Hepatocyte (in vitro differentiated cells): ENCODE results near the gene SCRG1. TPM values are rescaled to one million over a fixed set of nuclear protein-coding genes. Genes with fewer than 3 reads are reported as not detected.

Experiments
- DNase-seq: peaks from one replicate; pipeline ENCODE4 v3.0.0-alpha.2; 2016; ENCODE audit warnings: low spot score
- H2AFZ ChIP-seq: fragments of 200-600 bp; sonication (generic); 2 replicates; pipeline ENCODE4 v1.6.0; 2016; ENCODE audit warnings: antibody characterized with exemption, mild to moderate bottlenecking
- H3K27ac ChIP-seq: fragments of 200-600 bp; sonication (generic); 2 replicates; pipeline ENCODE4 v1.5.1; 2016; ENCODE audit warnings: mild to moderate bottlenecking
- H3K27me3 ChIP-seq: fragments of 200-600 bp; sonication (generic); 2 replicates; pipeline ENCODE4 v1.6.1; 2016
- H3K36me3 ChIP-seq: fragments of 200-600 bp; sonication (generic); replicated peaks from 2 replicates; pipeline ENCODE4 v1.5.1; 2016; ENCODE audit warnings: low read depth; ENCODE audit not compliant: insufficient read depth
- H3K4me1 ChIP-seq: fragments of 200-600 bp; sonication (generic); 2 replicates; pipeline ENCODE4 v1.5.1; 2016; ENCODE audit warnings: mild to moderate bottlenecking, moderate library complexity; ENCODE audit not compliant: insufficient read depth
- H3K4me2 ChIP-seq: fragments of 200-600 bp; sonication (generic); 2 replicates; pipeline ENCODE4 v1.6.0; 2016
- H3K4me3 ChIP-seq: fragments of 200-600 bp; sonication (generic); 2 replicates; pipeline ENCODE4 v1.5.1; 2016; ENCODE audit warnings: mild to moderate bottlenecking
- H3K79me2 ChIP-seq: fragments of 200-600 bp; sonication (generic); 2 replicates; pipeline ENCODE4 v1.6.0; 2017; ENCODE audit warnings: mild to moderate bottlenecking
- H3K9me2 ChIP-seq: fragments of 200-600 bp; sonication (generic); replicated peaks from 2 replicates; pipeline ENCODE4 v1.6.0; 2017; ENCODE audit warnings: mild to moderate bottlenecking; ENCODE audit not compliant: insufficient read depth
- H3K9me3 ChIP-seq: fragments of 200-600 bp; sonication (generic); 2 replicates; pipeline ENCODE4 v1.5.1; 2016; ENCODE audit warnings: low read depth, mild to moderate bottlenecking
- H4K20me1 ChIP-seq: fragments of 200-600 bp; sonication (generic); 2 replicates; pipeline ENCODE4 v1.6.0; 2016; ENCODE audit warnings: mild to moderate bottlenecking; ENCODE audit not compliant: insufficient read depth, poor library complexity, severe bottlenecking
- EZH2 ChIP-seq: fragments of 200-600 bp; sonication (generic); IDR thresholded peaks from 2 replicates; pipeline ENCODE4 v1.6.1; 2016; ENCODE audit warnings: antibody characterized with exemption, mild to moderate bottlenecking, borderline replicate concordance
- EZH2phosphoT487 ChIP-seq: fragments of 200-600 bp; sonication (generic); IDR thresholded peaks from one replicate; pipeline ENCODE4 v1.6.1; 2018; ENCODE audit warnings: antibody characterized with exemption, mild to moderate bottlenecking, low read depth, moderate library complexity; ENCODE audit not compliant: unreplicated experiment, severe bottlenecking
- WGBS: methylation state at CpG from one replicate; pipeline ENCODE4 v1.1.6; 2016; ENCODE audit warnings: low lambda C conversion rate; ENCODE audit errors: missing lambda C conversion rate; 5-methylcytosine and 5-hydroxymethylcytosine counted together
- polyA plus RNA-seq: library from polyadenylated mRNA; unstranded; fragments of >200 nt; fragmentation: Nextera tagmentation; extraction: Ambion mirVana; gene quantifications from 2 replicates; pipeline ENCODE4 v1.2.1, GENCODE V29; 2016
- total RNA-seq: library from RNA; depleted of rRNA; stranded (reverse); fragments of >200 nt; gene quantifications from 2 replicates; pipeline ENCODE4 v1.2.3, GENCODE V29; 2014
- TF ChIP-seq, protein P1 (sequence below): fragments of 200-600 bp; sonication (generic); IDR thresholded peaks from 2 replicates; pipeline ENCODE4 v1.5.1; 2016; ENCODE audit warnings: antibody characterized with exemption, mild to moderate bottlenecking; ENCODE audit not compliant: poor library complexity

SCRG1 gene
- total and polyA plus RNA-seq, 2 experiments from 2014 or later, result 2.1 to 5.1 TPM

DNA sequence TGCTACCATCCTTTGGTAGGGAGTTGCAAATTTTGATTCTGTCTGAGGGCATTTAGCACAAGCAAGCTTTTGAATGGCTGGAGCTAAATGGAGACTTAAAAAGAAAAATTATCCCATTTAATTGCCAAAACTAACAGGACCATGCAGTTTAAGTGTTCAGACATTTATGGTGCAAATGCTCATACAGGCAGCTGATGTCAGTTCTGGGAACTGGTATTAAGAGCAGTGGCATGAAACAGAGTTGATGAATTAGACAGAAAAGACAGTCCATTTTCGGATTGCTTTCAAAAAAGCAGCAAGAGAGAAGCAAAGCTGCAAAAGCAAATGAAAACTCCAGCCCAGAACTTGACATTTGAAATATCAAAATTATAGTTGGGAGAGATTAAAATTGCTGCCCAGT, 1.3 kb downstream of the SCRG1 start:
- DNase-seq, result no peak
- H3K4me3 ChIP-seq, result no peak overlapping the region
- no peak overlapping the region for H3K4me2 ChIP-seq
- no peaks in the 10 kb centered on the region for H4K20me1 ChIP-seq
- no peaks in the 10 kb centered on the region for H3K79me2 ChIP-seq
- H3K36me3 ChIP-seq, result no peaks in the 10 kb centered on the region
- H3K9me3 ChIP-seq, result no peaks in the 10 kb centered on the region
- no peak overlapping the region for H2AFZ ChIP-seq
- no peak overlapping the region for H3K27ac ChIP-seq
- H3K27me3 ChIP-seq, result no peaks in the 10 kb centered on the region
- H3K4me1 ChIP-seq, result no peaks in the 10 kb centered on the region
- H3K9me2 ChIP-seq, result no peaks in the 10 kb centered on the region
- WGBS, result 70% methylated on average over 1 of the region's 1 CpG
- TF ChIP-seq EZH2phosphoT487 (no peak), EZH2 (no peak)
- TF ChIP-seq, protein P1, sequence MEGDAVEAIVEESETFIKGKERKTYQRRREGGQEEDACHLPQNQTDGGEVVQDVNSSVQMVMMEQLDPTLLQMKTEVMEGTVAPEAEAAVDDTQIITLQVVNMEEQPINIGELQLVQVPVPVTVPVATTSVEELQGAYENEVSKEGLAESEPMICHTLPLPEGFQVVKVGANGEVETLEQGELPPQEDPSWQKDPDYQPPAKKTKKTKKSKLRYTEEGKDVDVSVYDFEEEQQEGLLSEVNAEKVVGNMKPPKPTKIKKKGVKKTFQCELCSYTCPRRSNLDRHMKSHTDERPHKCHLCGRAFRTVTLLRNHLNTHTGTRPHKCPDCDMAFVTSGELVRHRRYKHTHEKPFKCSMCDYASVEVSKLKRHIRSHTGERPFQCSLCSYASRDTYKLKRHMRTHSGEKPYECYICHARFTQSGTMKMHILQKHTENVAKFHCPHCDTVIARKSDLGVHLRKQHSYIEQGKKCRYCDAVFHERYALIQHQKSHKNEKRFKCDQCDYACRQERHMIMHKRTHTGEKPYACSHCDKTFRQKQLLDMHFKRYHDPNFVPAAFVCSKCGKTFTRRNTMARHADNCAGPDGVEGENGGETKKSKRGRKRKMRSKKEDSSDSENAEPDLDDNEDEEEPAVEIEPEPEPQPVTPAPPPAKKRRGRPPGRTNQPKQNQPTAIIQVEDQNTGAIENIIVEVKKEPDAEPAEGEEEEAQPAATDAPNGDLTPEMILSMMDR, result no peak

DNA sequence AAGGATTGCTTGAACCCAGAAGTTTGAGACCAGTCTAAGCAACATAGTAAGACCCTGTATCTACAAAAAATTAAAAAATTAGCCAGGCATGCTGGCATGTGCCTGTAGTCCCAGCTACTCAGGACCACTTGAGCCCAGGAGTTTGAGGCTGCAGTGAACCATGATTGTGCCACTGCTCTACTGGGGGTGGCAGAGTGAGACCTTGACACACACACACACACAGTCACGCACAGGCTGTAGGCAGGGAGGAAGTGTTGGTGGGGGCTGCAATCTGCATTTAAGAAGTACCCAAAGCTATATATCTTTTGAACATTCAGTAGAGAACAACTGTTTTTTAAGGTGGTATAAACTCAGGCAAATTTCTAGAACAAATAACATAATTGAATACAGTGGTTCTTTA, 7.2 kb downstream of the SCRG1 start:
- 96% methylated on average over 1 of the region's 1 CpG for WGBS

DNA sequence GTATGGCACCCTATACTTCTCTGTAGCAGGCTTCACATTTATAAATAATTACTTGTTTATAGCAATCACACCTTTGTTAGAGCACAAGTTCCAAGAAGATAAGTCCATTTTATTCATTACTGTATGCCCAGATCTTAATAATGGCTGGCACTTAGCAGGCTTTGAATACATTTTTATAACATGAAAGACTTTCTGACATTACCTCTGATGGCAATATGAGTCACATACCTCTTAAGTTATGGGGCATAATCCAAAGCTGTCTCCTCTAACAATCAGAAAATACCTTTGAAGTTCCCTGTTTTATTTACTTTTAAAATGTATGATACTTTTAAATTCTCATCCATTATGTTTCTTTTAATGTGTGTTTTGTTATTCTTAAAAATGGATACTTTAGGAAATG, 12.2 kb downstream of the SCRG1 start:
- no peaks in the 10 kb centered on the region for H3K4me1 ChIP-seq
- no peak for DNase-seq
- H3K27ac ChIP-seq, result no peak overlapping the region
- no peak overlapping the region for H3K4me3 ChIP-seq
- TF ChIP-seq, protein P1, result no peak
- TF ChIP-seq EZH2phosphoT487, result no peak
- no peak for TF ChIP-seq EZH2
- no peaks in the 10 kb centered on the region for H3K79me2 ChIP-seq
- H4K20me1 ChIP-seq, result no peaks in the 10 kb centered on the region
- no peaks in the 10 kb centered on the region for H3K36me3 ChIP-seq
- no peak overlapping the region for H3K4me2 ChIP-seq
- H2AFZ ChIP-seq, result no peak overlapping the region
- H3K9me2 ChIP-seq, result no peaks in the 10 kb centered on the region
- H3K9me3 ChIP-seq, result no peaks in the 10 kb centered on the region
- H3K27me3 ChIP-seq, result no peaks in the 10 kb centered on the region

More for the DNA sequence above, 7.2 kb downstream of the SCRG1 start:
- Histone ChIP-seq H3K36me3 (no peaks in the 10 kb centered on the region), H3K4me3 (no peak overlapping the region), H3K79me2 (no peaks in the 10 kb centered on the region), H3K4me2 (no peak overlapping the region), H3K9me3 (no peaks in the 10 kb centered on the region), H3K9me2 (no peaks in the 10 kb centered on the region), H4K20me1 (no peaks in the 10 kb centered on the region), H3K27ac (no peak overlapping the region), H3K27me3 (no peaks in the 10 kb centered on the region), H3K4me1 (no peaks in the 10 kb centered on the region), H2AFZ (no peak overlapping the region)
- TF ChIP-seq EZH2, result no peak
- TF ChIP-seq EZH2phosphoT487, result no peak
- TF ChIP-seq, protein P1, result no peak
- DNase-seq, result no peak

DNA sequence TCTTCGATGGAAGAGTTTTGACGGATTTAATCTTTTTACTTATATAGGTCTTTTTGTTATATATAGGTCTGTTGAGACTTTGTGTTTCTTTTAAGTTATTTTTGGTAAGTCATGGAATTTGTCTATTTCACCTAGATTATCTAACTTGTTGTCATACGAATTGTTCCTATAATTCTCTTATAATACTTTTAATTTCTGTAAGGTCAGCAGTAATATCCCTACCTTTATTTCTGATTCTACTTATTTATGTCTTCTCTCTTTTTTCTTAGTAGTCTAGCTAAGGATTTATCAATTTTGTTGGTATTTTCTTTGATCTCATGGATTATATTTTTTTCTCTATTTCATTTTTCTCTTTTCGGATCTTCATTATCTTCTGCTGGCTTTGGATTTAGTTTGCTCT, 16.6 kb downstream of the SCRG1 start:
- no peaks in the 10 kb centered on the region for H3K9me2 ChIP-seq
- no peaks in the 10 kb centered on the region for H3K79me2 ChIP-seq
- no peak overlapping the region for H3K4me2 ChIP-seq
- TF ChIP-seq, protein P1, result no peak
- no peak for TF ChIP-seq EZH2
- no peak for TF ChIP-seq EZH2phosphoT487
- no peak overlapping the region for H3K4me3 ChIP-seq
- H3K27ac ChIP-seq, result no peak overlapping the region
- 95% methylated on average over 4 of the region's 4 CpGs for WGBS
- H2AFZ ChIP-seq, result no peak overlapping the region
- no peak for DNase-seq
- H4K20me1 ChIP-seq, result no peaks in the 10 kb centered on the region
- H3K36me3 ChIP-seq, result no peaks in the 10 kb centered on the region
- H3K9me3 ChIP-seq, result no peaks in the 10 kb centered on the region
- H3K4me1 ChIP-seq, result no peaks in the 10 kb centered on the region
- no peaks in the 10 kb centered on the region for H3K27me3 ChIP-seq
